Erythroblast (primary cell): Measurements from ENCODE around the gene POU2F1.

Source experiments
- GATA1 ChIP-seq: IDR thresholded peaks from 2 replicates; pipeline ENCODE4 v1.6.1; 2011; ENCODE audit warnings: low read depth, mild to moderate bottlenecking, control low read depth, low read length, moderate library complexity
- POLR2A ChIP-seq: IDR thresholded peaks from 2 replicates; pipeline ENCODE4 v1.6.1; 2011; ENCODE audit warnings: mild to moderate bottlenecking, low read length

- TF ChIP-seq POLR2A = no peak
- no peak for TF ChIP-seq GATA1
These were observed 28.7 kb upstream of the POU2F1 start for GRCh38 chr1:167191958-167192357.
